ENCODE data around the gene THAP5. TPM values are rescaled to one million over a fixed set of nuclear protein-coding genes. Genes with fewer than 3 reads are reported as not detected.

Gene THAP5
- total RNA-seq, 2 experiments from 2014 or later = 23.5 to 33.8 TPM

DNA sequence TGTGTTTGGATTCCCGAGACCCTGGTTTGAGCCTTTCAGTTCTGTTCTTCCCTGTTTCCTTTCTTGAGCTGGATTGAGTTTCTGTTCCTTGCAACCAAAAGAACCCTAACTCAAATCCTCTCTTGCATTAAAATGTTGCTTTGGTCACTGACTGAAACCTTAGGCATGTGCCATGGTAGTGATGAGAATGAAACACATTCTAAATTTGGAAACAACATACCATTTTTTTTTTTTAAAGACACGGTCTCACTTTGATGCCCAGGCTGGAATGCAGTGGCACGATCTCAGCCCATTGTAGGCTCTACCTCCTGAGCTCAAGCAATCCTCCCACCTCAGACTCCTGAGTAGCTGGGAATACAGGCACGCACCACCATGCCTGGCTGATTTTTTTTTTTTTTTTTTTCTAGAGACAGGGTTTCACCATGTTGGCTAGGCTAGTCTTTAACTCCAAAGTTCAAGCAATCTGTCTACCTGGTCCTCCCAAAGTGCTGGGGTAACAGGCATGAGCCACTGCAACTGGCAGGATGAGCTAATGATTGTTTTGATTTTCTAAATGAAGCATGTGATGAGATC lies 8.4 kb downstream of the THAP5 start:
- TF ChIP-seq EZH2phosphoT487 (IDR thresholded peaks at IDR 0.05; ENCODE audit: borderline replicate concordance, low read depth, low read length) = no peak
- TF ChIP-seq, protein P1, sequence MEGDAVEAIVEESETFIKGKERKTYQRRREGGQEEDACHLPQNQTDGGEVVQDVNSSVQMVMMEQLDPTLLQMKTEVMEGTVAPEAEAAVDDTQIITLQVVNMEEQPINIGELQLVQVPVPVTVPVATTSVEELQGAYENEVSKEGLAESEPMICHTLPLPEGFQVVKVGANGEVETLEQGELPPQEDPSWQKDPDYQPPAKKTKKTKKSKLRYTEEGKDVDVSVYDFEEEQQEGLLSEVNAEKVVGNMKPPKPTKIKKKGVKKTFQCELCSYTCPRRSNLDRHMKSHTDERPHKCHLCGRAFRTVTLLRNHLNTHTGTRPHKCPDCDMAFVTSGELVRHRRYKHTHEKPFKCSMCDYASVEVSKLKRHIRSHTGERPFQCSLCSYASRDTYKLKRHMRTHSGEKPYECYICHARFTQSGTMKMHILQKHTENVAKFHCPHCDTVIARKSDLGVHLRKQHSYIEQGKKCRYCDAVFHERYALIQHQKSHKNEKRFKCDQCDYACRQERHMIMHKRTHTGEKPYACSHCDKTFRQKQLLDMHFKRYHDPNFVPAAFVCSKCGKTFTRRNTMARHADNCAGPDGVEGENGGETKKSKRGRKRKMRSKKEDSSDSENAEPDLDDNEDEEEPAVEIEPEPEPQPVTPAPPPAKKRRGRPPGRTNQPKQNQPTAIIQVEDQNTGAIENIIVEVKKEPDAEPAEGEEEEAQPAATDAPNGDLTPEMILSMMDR (conservative IDR thresholded peaks at IDR 0.05; ENCODE audit: low read length) = no peak
- intact Hi-C loops (cut with micrococcal nuclease; ENCODE audit: unreplicated experiment) = loop anchor here (10.0 kb wide), 1 partner anchor 816 kb away; the partner anchor contains the start of gene CBLL1

DNA sequence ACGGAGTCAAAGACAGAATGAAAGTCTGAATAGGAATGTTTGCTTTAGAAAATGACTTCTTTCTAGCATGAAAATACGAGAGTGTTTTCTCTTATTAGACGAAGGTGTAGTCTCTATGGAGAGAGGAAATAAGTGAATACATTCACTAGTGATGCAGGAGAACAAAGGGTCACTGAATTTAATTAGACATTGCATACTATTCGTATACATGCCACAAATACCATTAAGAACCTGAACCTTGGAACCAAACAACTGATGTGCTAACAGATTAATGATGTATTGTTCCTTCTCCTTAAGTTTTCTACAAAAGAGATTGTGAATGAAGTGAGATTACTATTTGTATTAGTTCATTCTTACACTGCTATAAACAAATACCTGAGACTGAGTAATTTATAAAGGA lies 10.3 kb downstream of the THAP5 start:
- peaks cover 11% of the 10 kb centered on the region; the same call in 1 of the 2 replicates for H3K79me2 ChIP-seq (ENCODE audit: insufficient read depth, low read depth, low read length)
- H3K9me3 ChIP-seq (ENCODE audit: low read length) = peaks cover 37% of the 10 kb centered on the region
- no peak overlapping the region for H2AFZ ChIP-seq (ENCODE audit: low read length)
- H3K4me1 ChIP-seq (ENCODE audit: insufficient read depth, low read length, poor library complexity, severe bottlenecking) = no peaks in the 10 kb centered on the region
- DNase-seq (ENCODE audit: low spot score) = no peak
- intact Hi-C loops (cut with micrococcal nuclease; ENCODE audit: unreplicated experiment) = no loop called here
- peaks cover 37% of the 10 kb centered on the region for H3K36me3 ChIP-seq (ENCODE audit: insufficient read depth, low read length)
- POLR2A ChIA-PET = interaction anchor here (0.6 to 1.9 kb wide), 5 partner anchors 11 to 103 kb away, joined by 3 to 5 read pairs (median 3); partner anchors contain the start of genes DNAJB9, PNPLA8 and THAP5
- BruUV-seq (replicated peaks) = no TSS peak
- TF ChIP-seq, protein P1 (conservative IDR thresholded peaks at IDR 0.05; ENCODE audit: low read length) = no peak
- TF ChIP-seq EZH2phosphoT487 (IDR thresholded peaks at IDR 0.05; ENCODE audit: borderline replicate concordance, low read depth, low read length) = no peak
- no peaks in the 10 kb centered on the region for H4K20me1 ChIP-seq (ENCODE audit: insufficient read depth, low read length)
- H3K4me3 ChIP-seq (ENCODE audit: low read depth, low read length, poor library complexity, severe bottlenecking) = no peak overlapping the region
- no peaks in the 10 kb centered on the region for H3K9me2 ChIP-seq (ENCODE audit: insufficient read depth, low read length)
- H3K4me2 ChIP-seq (ENCODE audit: low read length) = no peak overlapping the region
- CTCF ChIA-PET (ENCODE audit: unreplicated experiment) = no interaction called here
- H3K27ac ChIP-seq (ENCODE audit: low read depth, low read length, poor library complexity, severe bottlenecking) = no peak overlapping the region

More for the DNA sequence above, 8.4 kb downstream of the THAP5 start:
- ChIA-PET CTCF (ENCODE audit: unreplicated experiment) (interaction anchor here (1.0 kb wide), 1 partner anchor 11 kb away, joined by 3 read pairs; no protein-coding TSS in a partner anchor), POLR2A (interaction anchor here (0.6 to 1.5 kb wide), 9 partner anchors 9 to 1076 kb away, joined by 3 to 7 read pairs (median 4); partner anchors contain the start of genes DNAJB9 and THAP5)
- BruUV-seq (replicated peaks) = no TSS peak
- H3K9me2 ChIP-seq (ENCODE audit: insufficient read depth, low read length) = no peaks in the 10 kb centered on the region
- H3K4me1 ChIP-seq (ENCODE audit: insufficient read depth, low read length, poor library complexity, severe bottlenecking) = no peaks in the 10 kb centered on the region
- H3K4me3 ChIP-seq (ENCODE audit: low read depth, low read length, poor library complexity, severe bottlenecking) = no peak overlapping the region
- DNase-seq (ENCODE audit: low spot score) = no peak
- no peak overlapping the region for H3K27ac ChIP-seq (ENCODE audit: low read depth, low read length, poor library complexity, severe bottlenecking)
- H3K36me3 ChIP-seq (ENCODE audit: insufficient read depth, low read length) = peaks cover 56% of the 10 kb centered on the region
- no peak overlapping the region for H3K4me2 ChIP-seq (ENCODE audit: low read length)
- H3K9me3 ChIP-seq (ENCODE audit: low read length) = peaks cover 23% of the 10 kb centered on the region
- no peak overlapping the region for H2AFZ ChIP-seq (ENCODE audit: low read length)
- H3K79me2 ChIP-seq (ENCODE audit: insufficient read depth, low read depth, low read length) = peaks cover 19% of the 10 kb centered on the region; the same call in 1 of the 2 replicates
- H4K20me1 ChIP-seq (ENCODE audit: insufficient read depth, low read length) = no peaks in the 10 kb centered on the region

DNA sequence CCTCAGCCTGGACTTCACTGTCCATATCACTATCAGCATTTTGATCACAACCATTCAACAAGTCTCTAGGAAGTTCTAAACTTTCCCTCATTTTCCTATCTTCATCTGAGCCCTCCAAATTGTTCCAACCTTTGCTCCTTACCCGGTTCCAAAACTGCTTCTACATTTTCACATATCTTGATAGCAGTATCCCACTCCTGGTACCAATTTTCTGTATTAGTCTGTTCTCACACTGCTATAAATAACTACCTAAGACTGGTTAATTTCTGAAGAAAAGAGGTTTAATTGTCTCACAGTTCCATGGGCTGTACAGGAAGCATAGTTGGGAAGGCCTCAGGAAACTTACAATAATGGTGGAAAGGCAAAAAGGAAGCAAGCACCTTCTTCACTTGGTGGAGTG lies 11.9 kb downstream of the THAP5 start:
- BruUV-seq (replicated peaks) = no TSS peak
- Histone ChIP-seq H3K79me2 (ENCODE audit: insufficient read depth, low read depth, low read length) (no peaks in the 10 kb centered on the region; the same call in 1 of the 2 replicates), H3K9me2 (ENCODE audit: insufficient read depth, low read length) (no peaks in the 10 kb centered on the region), H3K4me2 (ENCODE audit: low read length) (no peak overlapping the region), H4K20me1 (ENCODE audit: insufficient read depth, low read length) (no peaks in the 10 kb centered on the region), H3K4me3 (ENCODE audit: low read depth, low read length, poor library complexity, severe bottlenecking) (no peak overlapping the region), H2AFZ (ENCODE audit: low read length) (no peak overlapping the region), H3K4me1 (ENCODE audit: insufficient read depth, low read length, poor library complexity, severe bottlenecking) (peaks cover 4% of the 10 kb centered on the region), H3K9me3 (ENCODE audit: low read length) (peaks cover 38% of the 10 kb centered on the region), H3K36me3 (ENCODE audit: insufficient read depth, low read length) (peaks cover 23% of the 10 kb centered on the region), H3K27ac (ENCODE audit: low read depth, low read length, poor library complexity, severe bottlenecking) (no peak overlapping the region)
- intact Hi-C loops (cut with micrococcal nuclease; ENCODE audit: unreplicated experiment) = no loop called here
- no peak for TF ChIP-seq EZH2phosphoT487 (IDR thresholded peaks at IDR 0.05; ENCODE audit: borderline replicate concordance, low read depth, low read length)
- TF ChIP-seq, protein P1 (conservative IDR thresholded peaks at IDR 0.05; ENCODE audit: low read length) = no peak
- ChIA-PET CTCF (ENCODE audit: unreplicated experiment) (no interaction called here), POLR2A (no interaction called here)
- DNase-seq (ENCODE audit: low spot score) = no peak
